ENCODE data around the gene SPART.

DNA sequence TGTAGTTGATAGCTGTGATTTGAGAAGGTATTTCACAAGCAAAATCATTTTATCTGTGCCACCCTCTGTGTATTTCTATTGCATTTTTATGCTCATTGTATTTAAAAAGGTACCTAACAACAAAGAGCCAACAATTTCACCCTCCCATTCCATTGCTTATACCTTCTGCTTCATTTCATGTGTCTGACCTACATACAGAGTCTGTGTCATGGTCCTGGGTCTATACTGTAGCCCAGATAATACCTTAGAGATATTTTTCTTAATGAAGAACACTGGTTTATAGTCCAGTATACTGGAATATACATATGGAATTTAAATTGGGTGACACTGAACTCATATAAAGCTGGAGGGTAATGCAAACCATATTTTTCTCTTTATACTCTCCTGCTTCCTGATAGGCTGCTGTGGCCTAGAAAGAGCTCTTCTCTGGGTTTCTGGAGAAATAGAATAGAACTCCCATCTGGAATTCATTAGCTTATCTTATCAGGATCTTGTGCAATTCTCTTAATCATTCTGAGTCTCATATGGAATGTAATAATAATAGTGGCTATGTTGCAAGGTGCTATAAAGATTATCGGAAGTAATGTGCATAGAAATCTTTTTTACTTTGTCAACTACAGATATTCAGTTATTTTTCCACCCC lies 31.8 kb upstream of the SPART start:
- TF ChIP-seq POLR2A (IDR thresholded peaks at IDR 0.05) (no peak), EP300 (IDR thresholded peaks at IDR 0.05) (no peak)

Data from ovary (tissue), 1 donor.